HEK293T (cell line): ENCODE results near the gene RAVER2.

Experiments
- ARNT ChIP-seq: fragments of 450-650 bp; IDR thresholded peaks from 2 replicates; pipeline ENCODE4 v1.6.1; 2017; ENCODE audit warnings: mild to moderate bottlenecking
- FOXK2 ChIP-seq: fragments of 450-650 bp; IDR thresholded peaks from 2 replicates; pipeline ENCODE4 v1.6.1; 2016; ENCODE audit warnings: mild to moderate bottlenecking
- FOXM1 ChIP-seq: fragments of 450-650 bp; IDR thresholded peaks from 2 replicates; pipeline ENCODE4 v1.6.1; 2017; ENCODE audit warnings: mild to moderate bottlenecking, borderline replicate concordance

GRCh38 chr1:64748706-64749105 lies 3.8 kb downstream of the RAVER2 start:
- TF ChIP-seq FOXM1 (no peak), ARNT (no peak), FOXK2 (no peak)
